WTC11 (cell line): ENCODE data around the gene PTPRH. TPM values are rescaled to one million over a fixed set of nuclear protein-coding genes. Genes with fewer than 3 reads are reported as not detected.

Source experiments
- ATAC-seq: fragments of 200-7000 bp; cut with Tn5 transposase; 2 replicates; pipeline ENCODE4 v1.10.0; 2021; ENCODE audit warnings: mild to moderate bottlenecking, moderate library complexity
- CTCF ChIA-PET: fragments of 300-600 bp; sonication (Branson Sonifier 250); formaldehyde crosslinking; loops from one replicate; lab custom pipeline; 2021; ENCODE audit warnings: antibody characterized with exemption; lab: Charles Lee
- POLR2A ChIA-PET: fragments of 350-600 bp; sonication (Branson Sonifier 250); formaldehyde crosslinking; loops from one replicate; lab custom pipeline; 2021; ENCODE audit warnings: antibody characterized with exemption; lab: Charles Lee
- DNase-seq: peaks from one replicate; pipeline ENCODE4 v3.0.0; 2021; ENCODE audit warnings: low spot score
- H3K27ac Mint-ChIP-seq: 2 replicates; pipeline ENCODE4 v1.8.0; 2021; ENCODE audit warnings: mixed read lengths
- H3K27me3 Mint-ChIP-seq: 2 replicates; pipeline ENCODE4 v1.8.0; 2021; ENCODE audit warnings: low read depth, mild to moderate bottlenecking, moderate library complexity, mixed read lengths
- H3K36me3 Mint-ChIP-seq: 2 replicates; pipeline ENCODE4 v1.8.0; 2021; ENCODE audit warnings: mixed read lengths
- H3K4me1 Mint-ChIP-seq: 2 replicates; pipeline ENCODE4 v1.8.0; 2022; ENCODE audit warnings: mixed read lengths
- H3K4me3 Mint-ChIP-seq: 2 replicates; pipeline ENCODE4 v1.8.0; 2021; ENCODE audit warnings: mild to moderate bottlenecking, moderate library complexity, mixed read lengths
- H3K9me3 Mint-ChIP-seq: 2 replicates; pipeline ENCODE4 v1.8.0; 2021; ENCODE audit warnings: mixed read lengths
- ATF1 ChIP-seq: sonication (generic); formaldehyde crosslinking; IDR thresholded peaks from 2 replicates; pipeline ENCODE4 v1.8.1; 2023; ENCODE audit warnings: mild to moderate bottlenecking, moderate library complexity, missing genetic modification reagents
- JUN ChIP-seq: sonication (generic); formaldehyde crosslinking; IDR thresholded peaks from 2 replicates; pipeline ENCODE4 v1.8.0; 2023; ENCODE audit warnings: mild to moderate bottlenecking, missing genetic modification reagents
- MXD4 ChIP-seq: fragments of 250-450 bp; sonication (Bioruptor Pico); IDR thresholded peaks from 2 replicates; pipeline ENCODE4 v1.8.0; 2021; ENCODE audit warnings: mild to moderate bottlenecking, moderate library complexity, borderline replicate concordance
- NR2C2 ChIP-seq: sonication (generic); formaldehyde crosslinking; IDR thresholded peaks from 2 replicates; pipeline ENCODE4 v1.8.0; 2022; ENCODE audit warnings: mild to moderate bottlenecking, missing genetic modification reagents
- OVOL2 ChIP-seq: fragments of 250-450 bp; sonication (Bioruptor Pico); IDR thresholded peaks from 2 replicates; pipeline ENCODE4 v1.9.0; 2021; ENCODE audit warnings: mild to moderate bottlenecking, borderline replicate concordance
- SOX15 ChIP-seq: fragments of 250-450 bp; sonication (Bioruptor Pico); IDR thresholded peaks from 2 replicates; pipeline ENCODE4 v1.9.0; 2021; ENCODE audit warnings: mild to moderate bottlenecking
- ZBTB21 ChIP-seq: sonication (generic); formaldehyde crosslinking; IDR thresholded peaks from 2 replicates; pipeline ENCODE4 v1.8.1; 2023; ENCODE audit warnings: mild to moderate bottlenecking, missing genetic modification reagents, borderline replicate concordance
- ZNF121 ChIP-seq: sonication (generic); formaldehyde crosslinking; IDR thresholded peaks from 2 replicates; pipeline ENCODE4 v1.8.0; 2023; ENCODE audit warnings: missing genetic modification reagents
- ZNF671 ChIP-seq: fragments of 250-450 bp; sonication (Bioruptor Pico); IDR thresholded peaks from 2 replicates; pipeline ENCODE4 v1.8.0; 2021; ENCODE audit warnings: mild to moderate bottlenecking
- total RNA-seq: library from RNA; stranded (reverse); gene quantifications from 3 replicates; pipeline ENCODE4 v1.2.3, GENCODE V29; 2021
- TF ChIP-seq, protein P1 (sequence below): fragments of 250-450 bp; sonication (Bioruptor Pico); IDR thresholded peaks from 2 replicates; pipeline ENCODE4 v2.1.2; 2022; ENCODE audit warnings: mild to moderate bottlenecking, moderate library complexity
- TF ChIP-seq, protein P2 (sequence below): sonication (generic); formaldehyde crosslinking; IDR thresholded peaks from 2 replicates; pipeline ENCODE4 v1.8.1; 2022; ENCODE audit warnings: missing genetic modification reagents, borderline replicate concordance
- TF ChIP-seq, protein P3 (sequence below): fragments of 250-450 bp; sonication (Bioruptor Pico); conservative IDR thresholded peaks from 2 replicates; pipeline ENCODE4 v1.9.0; 2021; ENCODE audit warnings: mild to moderate bottlenecking
- TF ChIP-seq, protein P4 (sequence below): sonication (generic); formaldehyde crosslinking; IDR thresholded peaks from 2 replicates; pipeline ENCODE4 v1.8.1; 2022; ENCODE audit warnings: low read depth, missing genetic modification reagents, borderline replicate concordance
- TF ChIP-seq, protein P5 (sequence below): fragments of 250-450 bp; sonication (Bioruptor Pico); IDR thresholded peaks from 2 replicates; pipeline ENCODE4 v1.9.0; 2021; ENCODE audit warnings: mild to moderate bottlenecking, borderline replicate concordance
- TF ChIP-seq, protein P6 (sequence below): fragments of 250-450 bp; sonication (Bioruptor Pico); IDR thresholded peaks from 2 replicates; pipeline ENCODE4 v1.8.0; 2021; ENCODE audit warnings: mild to moderate bottlenecking
- TF ChIP-seq, protein P7 (sequence below): sonication (generic); formaldehyde crosslinking; IDR thresholded peaks from 2 replicates; pipeline ENCODE4 v1.8.1; 2023; ENCODE audit warnings: mild to moderate bottlenecking, missing genetic modification reagents, moderate library complexity
- TF ChIP-seq, protein P8 (sequence below): sonication (generic); formaldehyde crosslinking; IDR thresholded peaks from 2 replicates; pipeline ENCODE4 v1.8.1; 2023; ENCODE audit warnings: mild to moderate bottlenecking, missing genetic modification reagents
- TF ChIP-seq, protein P9 (sequence below): sonication (generic); formaldehyde crosslinking; IDR thresholded peaks from 2 replicates; pipeline ENCODE4 v1.8.1; 2022; ENCODE audit warnings: mild to moderate bottlenecking, moderate library complexity, missing genetic modification reagents

The PTPRH gene
- total RNA-seq, 1 experiment from 2014 or later, result 0.63 TPM

DNA sequence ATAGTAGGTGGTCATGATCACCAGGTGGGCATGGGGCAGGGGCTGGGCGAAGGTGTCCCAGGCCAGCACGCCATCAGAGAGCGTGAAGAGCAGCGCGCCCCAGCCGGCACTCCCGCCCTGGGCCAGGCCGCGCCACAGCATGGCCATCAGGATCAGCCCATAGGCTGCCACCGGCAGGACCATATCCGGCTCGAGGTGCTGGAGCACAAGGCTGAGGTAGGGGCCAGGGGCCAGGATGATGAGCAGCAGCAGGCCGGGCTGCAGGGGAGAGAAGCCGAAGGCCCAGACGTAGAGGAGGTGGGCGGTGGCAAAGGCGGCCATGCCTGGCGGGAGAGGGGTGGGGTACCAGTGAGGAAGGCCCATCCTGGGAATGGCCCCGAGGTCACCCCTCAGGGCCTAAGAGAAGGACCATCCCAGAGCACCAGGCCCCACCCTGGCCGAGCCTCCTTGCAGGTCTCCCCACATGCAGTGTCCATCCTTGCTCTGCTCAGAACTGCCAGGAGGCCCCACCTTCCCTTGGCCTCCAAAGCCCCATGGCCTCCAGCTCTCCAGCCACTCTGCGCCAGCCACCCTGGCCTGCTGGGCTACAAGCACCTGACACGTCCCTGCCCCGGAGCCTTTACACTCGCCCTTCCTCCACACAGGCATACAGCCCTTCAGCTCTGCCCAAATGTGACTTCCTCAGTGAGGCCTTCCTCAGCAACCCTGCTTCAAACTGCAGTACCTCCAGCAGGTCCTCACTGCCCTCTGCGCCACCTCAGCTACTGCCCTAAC lies 18.1 kb upstream of the PTPRH start (continued):
- TF ChIP-seq SOX15 (CRISPR knock-in tag) (no peak), ZBTB21 (no peak)

DNA sequence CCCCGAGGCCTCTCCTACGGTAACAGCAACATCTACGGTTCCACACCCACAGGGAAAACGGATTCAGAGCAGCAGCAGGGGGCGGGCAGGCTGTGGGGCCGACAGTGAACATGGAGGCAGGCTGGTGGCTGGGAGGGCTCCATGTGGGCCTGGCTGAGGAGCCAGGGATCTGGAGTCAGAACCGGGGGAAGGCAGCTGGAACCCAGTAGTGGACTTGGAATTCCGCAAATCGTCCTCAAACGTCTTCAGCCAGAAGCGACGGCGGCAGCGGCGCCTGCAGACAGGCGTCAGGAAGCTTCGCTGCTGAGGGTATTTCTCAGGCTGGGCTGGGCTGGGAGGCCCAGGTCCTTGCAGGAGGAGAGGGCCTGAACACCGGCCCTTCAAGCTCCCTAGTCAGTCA lies 17.5 kb upstream of the PTPRH start:
- no peaks in the 10 kb centered on the region for H3K27me3 Mint-ChIP-seq
- H3K9me3 Mint-ChIP-seq, result no peaks in the 10 kb centered on the region
- peaks cover 4% of the 10 kb centered on the region; the same call in 1 of the 2 replicates for H3K4me1 Mint-ChIP-seq
- peaks cover 4% of the 10 kb centered on the region; the same call in 1 of the 2 replicates for H3K36me3 Mint-ChIP-seq
- no peak overlapping the region for H3K4me3 Mint-ChIP-seq
- POLR2A ChIA-PET, result no interaction called here
- ATAC-seq (no peak), DNase-seq (no peak)
- CTCF ChIA-PET, result interaction anchor here (0.6 to 1.3 kb wide), 2 partner anchors 21 to 122 kb away, joined by 3 to 4 read pairs; no protein-coding TSS in a partner anchor
- H3K27ac Mint-ChIP-seq, result no peak overlapping the region
- TF ChIP-seq ZNF671 (CRISPR knock-in tag) (no peak), OVOL2 (CRISPR knock-in tag) (no peak), ATF1 (CRISPR knock-in tag) (no peak), ZNF121 (no peak), NR2C2 (CRISPR knock-in tag) (no peak), MXD4 (no peak), SOX15 (CRISPR knock-in tag) (no peak), ZBTB21 (no peak), JUN (no peak)
- TF ChIP-seq, protein P1, sequence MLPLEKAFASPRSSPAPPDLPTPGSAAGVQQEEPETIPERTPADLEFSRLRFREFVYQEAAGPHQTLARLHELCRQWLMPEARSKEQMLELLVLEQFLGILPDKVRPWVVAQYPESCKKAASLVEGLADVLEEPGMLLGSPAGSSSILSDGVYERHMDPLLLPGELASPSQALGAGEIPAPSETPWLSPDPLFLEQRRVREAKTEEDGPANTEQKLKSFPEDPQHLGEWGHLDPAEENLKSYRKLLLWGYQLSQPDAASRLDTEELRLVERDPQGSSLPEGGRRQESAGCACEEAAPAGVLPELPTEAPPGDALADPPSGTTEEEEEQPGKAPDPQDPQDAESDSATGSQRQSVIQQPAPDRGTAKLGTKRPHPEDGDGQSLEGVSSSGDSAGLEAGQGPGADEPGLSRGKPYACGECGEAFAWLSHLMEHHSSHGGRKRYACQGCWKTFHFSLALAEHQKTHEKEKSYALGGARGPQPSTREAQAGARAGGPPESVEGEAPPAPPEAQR (CRISPR knock-in tag), result no peak
- TF ChIP-seq, protein P2, sequence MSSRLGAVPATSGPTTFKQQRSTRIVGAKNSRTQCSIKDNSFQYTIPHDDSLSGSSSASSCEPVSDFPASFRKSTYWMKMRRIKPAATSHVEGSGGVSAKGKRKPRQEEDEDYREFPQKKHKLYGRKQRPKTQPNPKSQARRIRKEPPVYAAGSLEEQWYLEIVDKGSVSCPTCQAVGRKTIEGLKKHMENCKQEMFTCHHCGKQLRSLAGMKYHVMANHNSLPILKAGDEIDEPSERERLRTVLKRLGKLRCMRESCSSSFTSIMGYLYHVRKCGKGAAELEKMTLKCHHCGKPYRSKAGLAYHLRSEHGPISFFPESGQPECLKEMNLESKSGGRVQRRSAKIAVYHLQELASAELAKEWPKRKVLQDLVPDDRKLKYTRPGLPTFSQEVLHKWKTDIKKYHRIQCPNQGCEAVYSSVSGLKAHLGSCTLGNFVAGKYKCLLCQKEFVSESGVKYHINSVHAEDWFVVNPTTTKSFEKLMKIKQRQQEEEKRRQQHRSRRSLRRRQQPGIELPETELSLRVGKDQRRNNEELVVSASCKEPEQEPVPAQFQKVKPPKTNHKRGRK, result no peak
- TF ChIP-seq, protein P3, sequence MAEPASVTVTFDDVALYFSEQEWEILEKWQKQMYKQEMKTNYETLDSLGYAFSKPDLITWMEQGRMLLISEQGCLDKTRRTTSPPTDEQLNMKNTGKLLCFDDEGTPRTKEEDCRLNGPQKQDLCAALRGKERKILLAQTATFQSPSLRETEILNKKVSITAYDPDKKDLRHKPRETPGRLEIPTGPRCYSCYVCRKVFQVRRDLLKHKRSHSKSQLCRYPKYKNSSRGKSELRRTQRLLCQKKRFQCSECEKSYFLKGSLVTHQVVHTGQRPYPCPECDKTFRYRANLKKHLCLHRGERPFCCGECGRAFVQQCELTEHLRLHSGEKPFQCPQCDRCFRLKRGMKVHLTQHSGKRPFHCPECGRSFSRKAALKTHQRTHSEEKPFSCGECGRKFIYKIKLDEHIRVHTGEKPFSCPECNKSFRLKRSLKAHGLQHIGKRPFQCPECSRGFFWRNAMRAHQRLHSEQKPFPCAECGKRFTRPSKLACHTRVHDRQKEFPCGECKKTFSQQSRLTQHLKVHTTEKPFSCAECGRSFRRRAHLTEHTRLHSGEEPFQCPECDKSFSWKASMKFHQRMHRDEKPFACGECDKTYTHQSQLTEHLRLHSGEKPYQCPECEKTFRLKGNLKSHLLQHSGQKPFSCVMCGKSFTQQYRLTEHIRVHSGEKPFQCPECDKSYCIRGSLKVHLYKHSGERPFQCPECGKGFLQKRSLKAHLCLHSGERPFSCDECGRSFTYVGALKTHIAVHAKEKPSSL (CRISPR knock-in tag), result no peak
- TF ChIP-seq, protein P4, sequence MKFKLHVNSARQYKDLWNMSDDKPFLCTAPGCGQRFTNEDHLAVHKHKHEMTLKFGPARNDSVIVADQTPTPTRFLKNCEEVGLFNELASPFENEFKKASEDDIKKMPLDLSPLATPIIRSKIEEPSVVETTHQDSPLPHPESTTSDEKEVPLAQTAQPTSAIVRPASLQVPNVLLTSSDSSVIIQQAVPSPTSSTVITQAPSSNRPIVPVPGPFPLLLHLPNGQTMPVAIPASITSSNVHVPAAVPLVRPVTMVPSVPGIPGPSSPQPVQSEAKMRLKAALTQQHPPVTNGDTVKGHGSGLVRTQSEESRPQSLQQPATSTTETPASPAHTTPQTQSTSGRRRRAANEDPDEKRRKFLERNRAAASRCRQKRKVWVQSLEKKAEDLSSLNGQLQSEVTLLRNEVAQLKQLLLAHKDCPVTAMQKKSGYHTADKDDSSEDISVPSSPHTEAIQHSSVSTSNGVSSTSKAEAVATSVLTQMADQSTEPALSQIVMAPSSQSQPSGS, result no peak
- TF ChIP-seq, protein P5, sequence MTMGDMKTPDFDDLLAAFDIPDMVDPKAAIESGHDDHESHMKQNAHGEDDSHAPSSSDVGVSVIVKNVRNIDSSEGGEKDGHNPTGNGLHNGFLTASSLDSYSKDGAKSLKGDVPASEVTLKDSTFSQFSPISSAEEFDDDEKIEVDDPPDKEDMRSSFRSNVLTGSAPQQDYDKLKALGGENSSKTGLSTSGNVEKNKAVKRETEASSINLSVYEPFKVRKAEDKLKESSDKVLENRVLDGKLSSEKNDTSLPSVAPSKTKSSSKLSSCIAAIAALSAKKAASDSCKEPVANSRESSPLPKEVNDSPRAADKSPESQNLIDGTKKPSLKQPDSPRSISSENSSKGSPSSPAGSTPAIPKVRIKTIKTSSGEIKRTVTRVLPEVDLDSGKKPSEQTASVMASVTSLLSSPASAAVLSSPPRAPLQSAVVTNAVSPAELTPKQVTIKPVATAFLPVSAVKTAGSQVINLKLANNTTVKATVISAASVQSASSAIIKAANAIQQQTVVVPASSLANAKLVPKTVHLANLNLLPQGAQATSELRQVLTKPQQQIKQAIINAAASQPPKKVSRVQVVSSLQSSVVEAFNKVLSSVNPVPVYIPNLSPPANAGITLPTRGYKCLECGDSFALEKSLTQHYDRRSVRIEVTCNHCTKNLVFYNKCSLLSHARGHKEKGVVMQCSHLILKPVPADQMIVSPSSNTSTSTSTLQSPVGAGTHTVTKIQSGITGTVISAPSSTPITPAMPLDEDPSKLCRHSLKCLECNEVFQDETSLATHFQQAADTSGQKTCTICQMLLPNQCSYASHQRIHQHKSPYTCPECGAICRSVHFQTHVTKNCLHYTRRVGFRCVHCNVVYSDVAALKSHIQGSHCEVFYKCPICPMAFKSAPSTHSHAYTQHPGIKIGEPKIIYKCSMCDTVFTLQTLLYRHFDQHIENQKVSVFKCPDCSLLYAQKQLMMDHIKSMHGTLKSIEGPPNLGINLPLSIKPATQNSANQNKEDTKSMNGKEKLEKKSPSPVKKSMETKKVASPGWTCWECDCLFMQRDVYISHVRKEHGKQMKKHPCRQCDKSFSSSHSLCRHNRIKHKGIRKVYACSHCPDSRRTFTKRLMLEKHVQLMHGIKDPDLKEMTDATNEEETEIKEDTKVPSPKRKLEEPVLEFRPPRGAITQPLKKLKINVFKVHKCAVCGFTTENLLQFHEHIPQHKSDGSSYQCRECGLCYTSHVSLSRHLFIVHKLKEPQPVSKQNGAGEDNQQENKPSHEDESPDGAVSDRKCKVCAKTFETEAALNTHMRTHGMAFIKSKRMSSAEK (CRISPR knock-in tag), result no peak
- TF ChIP-seq, protein P6, sequence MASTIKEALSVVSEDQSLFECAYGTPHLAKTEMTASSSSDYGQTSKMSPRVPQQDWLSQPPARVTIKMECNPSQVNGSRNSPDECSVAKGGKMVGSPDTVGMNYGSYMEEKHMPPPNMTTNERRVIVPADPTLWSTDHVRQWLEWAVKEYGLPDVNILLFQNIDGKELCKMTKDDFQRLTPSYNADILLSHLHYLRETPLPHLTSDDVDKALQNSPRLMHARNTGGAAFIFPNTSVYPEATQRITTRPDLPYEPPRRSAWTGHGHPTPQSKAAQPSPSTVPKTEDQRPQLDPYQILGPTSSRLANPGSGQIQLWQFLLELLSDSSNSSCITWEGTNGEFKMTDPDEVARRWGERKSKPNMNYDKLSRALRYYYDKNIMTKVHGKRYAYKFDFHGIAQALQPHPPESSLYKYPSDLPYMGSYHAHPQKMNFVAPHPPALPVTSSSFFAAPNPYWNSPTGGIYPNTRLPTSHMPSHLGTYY (CRISPR knock-in tag), result no peak
- TF ChIP-seq, protein P7, sequence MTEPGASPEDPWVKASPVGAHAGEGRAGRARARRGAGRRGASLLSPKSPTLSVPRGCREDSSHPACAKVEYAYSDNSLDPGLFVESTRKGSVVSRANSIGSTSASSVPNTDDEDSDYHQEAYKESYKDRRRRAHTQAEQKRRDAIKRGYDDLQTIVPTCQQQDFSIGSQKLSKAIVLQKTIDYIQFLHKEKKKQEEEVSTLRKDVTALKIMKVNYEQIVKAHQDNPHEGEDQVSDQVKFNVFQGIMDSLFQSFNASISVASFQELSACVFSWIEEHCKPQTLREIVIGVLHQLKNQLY (CRISPR knock-in tag), result no peak
- TF ChIP-seq, protein P8, sequence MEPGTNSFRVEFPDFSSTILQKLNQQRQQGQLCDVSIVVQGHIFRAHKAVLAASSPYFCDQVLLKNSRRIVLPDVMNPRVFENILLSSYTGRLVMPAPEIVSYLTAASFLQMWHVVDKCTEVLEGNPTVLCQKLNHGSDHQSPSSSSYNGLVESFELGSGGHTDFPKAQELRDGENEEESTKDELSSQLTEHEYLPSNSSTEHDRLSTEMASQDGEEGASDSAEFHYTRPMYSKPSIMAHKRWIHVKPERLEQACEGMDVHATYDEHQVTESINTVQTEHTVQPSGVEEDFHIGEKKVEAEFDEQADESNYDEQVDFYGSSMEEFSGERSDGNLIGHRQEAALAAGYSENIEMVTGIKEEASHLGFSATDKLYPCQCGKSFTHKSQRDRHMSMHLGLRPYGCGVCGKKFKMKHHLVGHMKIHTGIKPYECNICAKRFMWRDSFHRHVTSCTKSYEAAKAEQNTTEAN, result no peak
- TF ChIP-seq, protein P9, sequence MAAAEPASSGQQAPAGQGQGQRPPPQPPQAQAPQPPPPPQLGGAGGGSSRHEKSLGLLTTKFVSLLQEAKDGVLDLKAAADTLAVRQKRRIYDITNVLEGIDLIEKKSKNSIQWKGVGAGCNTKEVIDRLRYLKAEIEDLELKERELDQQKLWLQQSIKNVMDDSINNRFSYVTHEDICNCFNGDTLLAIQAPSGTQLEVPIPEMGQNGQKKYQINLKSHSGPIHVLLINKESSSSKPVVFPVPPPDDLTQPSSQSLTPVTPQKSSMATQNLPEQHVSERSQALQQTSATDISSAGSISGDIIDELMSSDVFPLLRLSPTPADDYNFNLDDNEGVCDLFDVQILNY (CRISPR knock-in tag), result no peak
